ENCODE measurements around the gene ODAD3.
"Not testable (repeated sequence)": the region's sequence is repeated elsewhere in the genome, so short reads cannot be mapped to it uniquely, and the experiment has no call there.

Gene ODAD3

DNA sequence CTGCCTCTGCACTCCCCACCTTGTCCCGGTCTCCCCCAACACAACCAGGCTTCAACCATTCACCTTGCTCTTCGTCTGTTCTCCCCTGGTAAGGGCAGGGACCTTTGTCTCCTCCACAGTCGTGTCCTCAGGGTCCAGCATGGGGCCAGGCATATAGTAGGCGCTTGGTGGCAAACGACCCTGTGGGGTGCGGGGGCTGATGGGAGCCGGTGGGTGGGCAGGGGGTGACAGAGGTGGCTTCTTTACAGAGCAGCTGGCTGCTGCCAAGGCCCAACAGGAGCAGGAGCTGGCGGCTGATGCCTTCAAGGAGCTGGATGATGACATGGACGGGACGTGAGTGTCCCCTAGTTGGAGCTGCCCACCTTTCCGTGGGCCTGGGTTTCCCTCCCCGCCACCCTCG is 10.2 kb upstream of the ODAD3 start:
- in situ Hi-C loops (cut with HindIII; ENCODE audit: low pct_ligation_motif_present, low sequenced_read_pairs), result no loop called here
- H3K4me3 ChIP-seq (ENCODE audit: low read depth, low read length), result no peak overlapping the region
- H3K27me3 ChIP-seq (replicated peaks), result no peaks in the 10 kb centered on the region
- peaks cover 76% of the 10 kb centered on the region for H3K36me3 ChIP-seq (replicated peaks)
- DNase-seq, result no peak
- no peak overlapping the region for H3K27ac ChIP-seq
- TF ChIP-seq, protein P1, sequence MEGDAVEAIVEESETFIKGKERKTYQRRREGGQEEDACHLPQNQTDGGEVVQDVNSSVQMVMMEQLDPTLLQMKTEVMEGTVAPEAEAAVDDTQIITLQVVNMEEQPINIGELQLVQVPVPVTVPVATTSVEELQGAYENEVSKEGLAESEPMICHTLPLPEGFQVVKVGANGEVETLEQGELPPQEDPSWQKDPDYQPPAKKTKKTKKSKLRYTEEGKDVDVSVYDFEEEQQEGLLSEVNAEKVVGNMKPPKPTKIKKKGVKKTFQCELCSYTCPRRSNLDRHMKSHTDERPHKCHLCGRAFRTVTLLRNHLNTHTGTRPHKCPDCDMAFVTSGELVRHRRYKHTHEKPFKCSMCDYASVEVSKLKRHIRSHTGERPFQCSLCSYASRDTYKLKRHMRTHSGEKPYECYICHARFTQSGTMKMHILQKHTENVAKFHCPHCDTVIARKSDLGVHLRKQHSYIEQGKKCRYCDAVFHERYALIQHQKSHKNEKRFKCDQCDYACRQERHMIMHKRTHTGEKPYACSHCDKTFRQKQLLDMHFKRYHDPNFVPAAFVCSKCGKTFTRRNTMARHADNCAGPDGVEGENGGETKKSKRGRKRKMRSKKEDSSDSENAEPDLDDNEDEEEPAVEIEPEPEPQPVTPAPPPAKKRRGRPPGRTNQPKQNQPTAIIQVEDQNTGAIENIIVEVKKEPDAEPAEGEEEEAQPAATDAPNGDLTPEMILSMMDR (IDR thresholded peaks at IDR 0.05; ENCODE audit: low read depth, low read length, missing control alignments), result no peak

DNA sequence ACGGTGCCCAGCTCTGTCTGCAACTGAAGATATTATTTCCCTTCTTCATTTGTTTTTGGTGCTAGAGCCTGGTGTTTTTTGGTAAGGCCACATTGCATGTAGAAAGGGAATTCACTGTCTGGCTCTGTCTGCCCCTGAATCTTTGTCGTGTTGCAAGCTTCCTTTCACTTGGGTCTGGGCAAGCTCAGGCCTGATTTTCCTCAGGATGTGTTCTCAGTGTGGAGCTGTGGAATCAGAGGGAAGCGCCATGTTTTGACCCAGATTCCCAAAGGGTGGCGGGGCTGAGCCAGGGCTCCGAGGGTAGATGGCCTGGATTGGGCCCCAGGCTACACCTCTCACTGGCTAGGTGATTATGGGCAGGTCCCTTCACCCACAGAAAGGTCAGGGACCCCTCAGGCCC is 9.1 kb upstream of the ODAD3 start:
- Histone ChIP-seq H3K36me3 (replicated peaks) (peaks cover 70% of the 10 kb centered on the region), H3K27me3 (replicated peaks) (no peaks in the 10 kb centered on the region), H3K4me3 (ENCODE audit: low read depth, low read length) (no peak overlapping the region), H3K27ac (no peak overlapping the region)
- in situ Hi-C loops (cut with HindIII; ENCODE audit: low pct_ligation_motif_present, low sequenced_read_pairs), result no loop called here
- TF ChIP-seq, protein P1 (IDR thresholded peaks at IDR 0.05; ENCODE audit: low read depth, low read length, missing control alignments), result no peak
- DNase-seq, result no peak

DNA sequence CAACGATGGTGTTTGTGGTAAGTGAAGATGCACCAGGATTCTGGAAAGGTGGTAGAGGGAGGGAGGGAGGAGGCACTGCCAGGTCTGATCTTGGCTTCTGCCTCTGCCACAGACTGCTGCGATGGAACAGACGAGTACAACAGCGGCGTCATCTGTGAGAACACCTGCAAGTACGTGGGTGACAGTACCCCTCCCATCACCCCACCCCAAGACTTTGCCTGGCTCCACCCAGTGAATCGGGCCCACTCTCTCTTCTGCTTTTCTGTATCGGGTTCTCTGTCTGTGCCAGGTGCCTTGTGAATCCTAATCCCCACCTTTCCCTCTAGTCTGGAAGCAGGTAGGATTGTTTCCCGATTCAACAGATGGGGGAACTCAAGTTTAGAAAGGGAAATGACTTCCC is 3.0 kb upstream of the ODAD3 start:
- TF ChIP-seq, protein P1 (IDR thresholded peaks at IDR 0.05; ENCODE audit: low read depth, low read length, missing control alignments), result no peak
- DNase-seq, result no peak
- H3K27ac ChIP-seq, result no peak overlapping the region
- no peaks in the 10 kb centered on the region for H3K27me3 ChIP-seq (replicated peaks)
- H3K36me3 ChIP-seq (replicated peaks), result peaks cover 49% of the 10 kb centered on the region
- in situ Hi-C loops (cut with HindIII; ENCODE audit: low pct_ligation_motif_present, low sequenced_read_pairs), result no loop called here
- no peak overlapping the region for H3K4me3 ChIP-seq (ENCODE audit: low read depth, low read length)

DNA sequence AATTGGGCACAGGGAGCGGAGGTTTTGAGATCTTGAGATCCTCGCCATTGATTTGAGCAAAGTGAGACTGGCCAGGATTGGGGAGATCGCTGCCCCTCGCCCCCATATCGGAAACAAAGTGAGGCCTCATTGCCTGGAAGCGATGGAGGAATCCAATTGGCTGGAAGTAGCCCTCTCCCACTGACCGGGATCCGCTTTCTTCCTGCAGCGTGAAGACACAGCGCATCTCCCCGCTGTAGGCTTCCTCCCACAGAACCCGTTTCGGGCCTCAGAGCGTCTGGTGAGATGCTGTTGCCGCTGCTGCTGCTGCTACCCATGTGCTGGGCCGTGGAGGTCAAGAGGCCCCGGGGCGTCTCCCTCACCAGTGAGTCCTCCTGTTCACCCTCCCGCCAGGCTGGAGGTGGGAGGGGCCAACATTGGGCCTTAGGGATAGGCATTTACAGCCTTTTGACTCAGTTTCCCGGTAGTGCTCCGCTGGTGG is 952 bp upstream of the ODAD3 start:
- TF ChIP-seq, protein P1 (IDR thresholded peaks at IDR 0.05; ENCODE audit: low read depth, low read length, missing control alignments), result no peak
- in situ Hi-C loops (cut with HindIII; ENCODE audit: low pct_ligation_motif_present, low sequenced_read_pairs), result no loop called here
- peak overlapping the region; percentile 98 for H3K4me3 ChIP-seq (ENCODE audit: low read depth, low read length)
- peak overlapping the region; percentile 81 for H3K27ac ChIP-seq
- no peaks in the 10 kb centered on the region for H3K27me3 ChIP-seq (replicated peaks)
- DNase-seq, result no peak
- H3K36me3 ChIP-seq (replicated peaks), result peaks cover 28% of the 10 kb centered on the region

DNA sequence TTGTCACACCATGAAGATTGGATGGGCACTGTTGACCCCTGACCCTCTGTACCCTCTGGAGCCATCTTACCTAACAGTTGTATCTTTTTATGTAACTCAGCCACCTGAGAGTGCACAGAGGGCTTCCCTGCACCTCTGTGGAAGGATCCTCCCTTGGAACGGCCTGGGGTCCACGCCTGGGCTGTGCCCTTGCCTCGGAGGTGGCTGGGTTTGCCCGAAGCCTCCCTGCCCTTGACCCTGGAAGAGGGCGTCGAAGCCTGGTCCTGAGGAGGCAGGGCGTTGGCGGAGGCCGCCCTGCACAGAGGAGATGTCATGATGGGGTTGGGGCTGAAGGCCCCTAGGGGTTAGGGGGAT is 241 bp downstream of the ODAD3 start:
- in situ Hi-C loops (cut with HindIII; ENCODE audit: low pct_ligation_motif_present, low sequenced_read_pairs), result no loop called here
- no peak overlapping the region for H3K27ac ChIP-seq
- no peak for DNase-seq
- H3K36me3 ChIP-seq (replicated peaks), result peaks cover 20% of the 10 kb centered on the region
- no peaks in the 10 kb centered on the region for H3K27me3 ChIP-seq (replicated peaks)
- peak overlapping the region; percentile 52 for H3K4me3 ChIP-seq (ENCODE audit: low read depth, low read length)
- TF ChIP-seq, protein P1 (IDR thresholded peaks at IDR 0.05; ENCODE audit: low read depth, low read length, missing control alignments), result no peak

DNA sequence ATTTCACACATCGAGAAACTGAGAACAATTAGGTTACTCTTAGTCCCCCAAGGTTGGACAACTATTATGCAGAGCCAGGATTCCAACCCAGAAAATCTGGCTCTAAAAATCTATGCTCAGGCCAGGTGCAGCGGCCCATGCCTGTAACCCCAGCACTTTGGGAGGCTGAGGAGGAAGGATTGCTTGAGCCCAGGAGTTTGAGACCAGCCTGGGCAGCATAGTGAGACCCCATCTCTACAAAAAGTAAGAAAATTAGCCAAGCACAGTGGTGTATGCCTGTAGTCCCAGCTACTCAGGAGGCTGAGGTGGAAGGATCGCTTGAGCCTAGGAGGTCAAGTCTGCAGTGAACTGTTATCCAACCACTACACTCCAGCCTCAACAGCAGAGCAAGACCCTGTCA is 1.4 kb downstream of the ODAD3 start:
- H3K27ac ChIP-seq; in situ Hi-C loops (cut with HindIII; ENCODE audit: low pct_ligation_motif_present, low sequenced_read_pairs); H3K27me3 ChIP-seq (replicated peaks); DNase-seq; H3K4me3 ChIP-seq (ENCODE audit: low read depth, low read length): not testable (repeated sequence)
- peaks cover 16% of the 10 kb centered on the region for H3K36me3 ChIP-seq (replicated peaks)

Data from brain microvascular endothelial cell (primary cell).